ENCODE measurements around the gene AGO1.

- TF ChIP-seq POLR2A (IDR thresholded peaks at IDR 0.05), result no peak
- TF ChIP-seq CTCF (IDR thresholded peaks at IDR 0.05), result no peak
These were observed 18.2 kb downstream of the AGO1 start for GRCh38 chr1:35901235-35901634.
